GM18499 (cell line): Measurements from ENCODE around the gene TBC1D8.

Experiments
- ATAC-seq: cut with Tn5 transposase; IDR thresholded peaks from one replicate; pipeline ENCODE4 v1.9.1; 2021; ENCODE audit warnings: moderate number of reproducible peaks; ENCODE audit not compliant: insufficient read depth, unreplicated experiment

Gene TBC1D8

DNA sequence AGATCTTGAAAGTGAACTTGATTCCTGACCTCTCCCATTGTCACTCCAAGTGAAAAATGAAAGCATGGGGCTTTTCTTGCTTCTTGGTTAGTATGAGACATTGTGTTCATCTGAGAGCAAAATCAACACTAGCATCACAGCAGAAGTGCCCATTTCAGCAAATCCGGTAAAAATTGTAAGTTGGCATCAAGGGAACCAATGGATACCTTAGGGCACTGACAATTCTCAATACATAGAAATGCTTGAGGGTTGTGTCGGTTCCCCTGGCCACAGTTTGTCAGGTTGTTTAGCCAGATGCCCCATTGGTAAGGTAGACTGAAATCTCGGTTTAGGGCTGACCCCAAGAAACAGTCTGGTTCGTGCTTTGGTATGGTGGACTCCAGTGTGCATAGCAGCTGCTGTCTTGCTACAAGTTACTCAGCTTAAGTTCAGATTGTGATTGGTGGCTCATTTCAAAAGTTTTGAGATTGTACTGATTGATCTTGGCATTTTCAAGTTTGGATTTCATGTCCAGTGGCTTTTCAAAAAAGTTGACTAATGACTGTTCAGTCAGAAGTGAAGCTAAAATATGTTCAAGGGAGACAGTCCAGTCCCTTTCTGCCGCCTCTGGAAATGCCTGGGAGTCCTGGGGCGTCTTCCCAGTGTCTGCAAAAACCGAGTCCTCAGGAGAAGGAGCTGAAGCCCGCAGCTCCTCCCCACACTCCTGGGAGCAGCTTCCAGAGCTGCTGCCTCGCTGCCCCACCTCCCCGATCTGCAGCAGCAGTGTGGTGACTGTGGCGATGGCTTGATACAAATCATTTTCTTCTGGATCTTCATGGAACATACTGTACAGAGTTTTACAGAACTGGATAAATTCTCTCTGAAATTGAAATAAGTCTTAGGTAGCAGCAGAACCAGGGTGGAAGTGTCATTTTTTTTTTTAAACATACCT is 143.5 kb downstream of the TBC1D8 start:
- no peak for ATAC-seq

DNA sequence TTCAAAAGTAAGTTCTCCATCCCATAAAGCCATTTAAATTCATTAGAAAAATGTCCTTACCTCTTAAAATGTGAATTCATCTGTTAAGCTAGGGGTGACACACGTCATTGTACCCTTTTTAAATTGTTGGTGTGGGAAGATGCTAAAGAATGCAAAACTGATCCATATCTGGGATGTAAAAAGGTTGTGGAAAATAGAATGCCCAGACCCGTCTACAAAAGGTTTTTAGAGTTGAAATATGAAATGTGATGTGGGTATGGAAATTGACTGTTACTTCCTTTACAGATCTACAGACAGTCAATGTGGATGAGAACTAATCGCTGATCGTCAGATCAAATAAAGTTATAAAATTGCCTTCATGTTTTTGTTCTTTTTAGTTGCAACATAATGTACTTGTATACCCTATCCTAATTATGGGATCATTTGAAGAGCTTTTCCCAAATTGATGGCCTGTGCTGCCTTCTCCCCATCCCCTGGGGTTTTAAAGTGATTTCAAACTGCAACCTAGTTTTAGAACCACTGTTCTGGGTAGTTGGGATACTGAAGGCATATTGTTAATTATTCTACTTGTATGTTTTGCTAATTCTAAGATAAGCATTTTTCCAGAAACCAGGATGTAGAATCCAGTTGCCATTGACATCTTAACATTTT is 145.0 kb downstream of the TBC1D8 start:
- no peak for ATAC-seq

DNA sequence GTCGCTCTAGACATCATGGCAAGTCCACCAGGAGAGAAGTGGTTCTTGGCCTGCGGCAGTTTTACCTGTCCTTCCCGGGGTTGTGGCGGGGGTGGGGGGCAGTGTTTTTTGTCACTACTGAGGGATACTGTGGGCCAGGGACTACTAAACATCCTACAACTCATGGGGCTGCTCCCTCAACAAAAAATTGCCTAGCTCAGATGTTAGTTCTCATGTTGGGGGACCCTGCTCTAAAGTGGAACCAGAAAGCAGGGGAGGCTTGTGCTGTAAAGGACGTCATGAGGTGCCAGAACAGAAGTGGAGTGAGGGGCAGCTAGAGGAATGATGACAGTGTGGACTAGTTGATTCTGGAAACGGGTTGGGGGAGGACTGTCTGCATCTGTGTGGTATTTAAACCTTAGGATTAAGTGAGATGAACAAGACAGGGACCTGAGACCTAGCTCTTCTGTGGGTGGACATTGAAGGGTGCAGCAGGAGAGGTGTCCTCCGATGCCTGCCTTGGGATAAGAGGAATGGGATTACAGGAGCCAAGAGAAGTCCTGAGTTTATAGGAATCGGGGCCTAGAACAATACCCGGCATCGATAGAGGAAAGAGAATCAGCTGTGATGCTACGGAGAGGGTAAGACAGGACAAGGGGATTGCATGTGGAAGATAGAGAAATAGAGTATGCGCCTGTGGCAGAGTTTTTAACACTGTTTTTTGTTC is 146.4 kb downstream of the TBC1D8 start:
- no peak for ATAC-seq

DNA sequence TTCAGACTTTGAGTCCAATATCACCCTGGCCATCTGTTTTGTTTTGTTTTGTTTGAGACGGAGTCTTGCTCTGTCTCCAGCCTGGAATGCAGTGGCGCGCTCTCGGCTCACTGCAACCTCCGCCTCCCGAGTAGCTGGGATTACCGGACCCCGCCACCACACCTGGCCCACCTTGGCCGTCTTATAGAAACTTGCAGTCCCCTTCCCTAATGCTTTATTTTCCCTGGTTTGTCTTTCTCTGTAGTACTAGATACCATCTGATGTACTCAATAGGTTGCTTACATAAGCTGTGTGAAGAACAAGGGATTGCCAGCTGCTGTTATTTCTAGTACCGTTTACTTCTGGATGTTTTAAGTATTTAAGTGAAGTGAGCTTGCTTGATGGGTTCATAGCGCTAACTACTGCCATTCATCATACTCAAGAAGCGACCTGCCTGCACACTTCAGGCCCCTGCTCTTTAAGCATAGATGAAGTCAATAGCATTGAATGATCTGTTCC is 147.9 kb downstream of the TBC1D8 start:
- ATAC-seq = no peak

DNA sequence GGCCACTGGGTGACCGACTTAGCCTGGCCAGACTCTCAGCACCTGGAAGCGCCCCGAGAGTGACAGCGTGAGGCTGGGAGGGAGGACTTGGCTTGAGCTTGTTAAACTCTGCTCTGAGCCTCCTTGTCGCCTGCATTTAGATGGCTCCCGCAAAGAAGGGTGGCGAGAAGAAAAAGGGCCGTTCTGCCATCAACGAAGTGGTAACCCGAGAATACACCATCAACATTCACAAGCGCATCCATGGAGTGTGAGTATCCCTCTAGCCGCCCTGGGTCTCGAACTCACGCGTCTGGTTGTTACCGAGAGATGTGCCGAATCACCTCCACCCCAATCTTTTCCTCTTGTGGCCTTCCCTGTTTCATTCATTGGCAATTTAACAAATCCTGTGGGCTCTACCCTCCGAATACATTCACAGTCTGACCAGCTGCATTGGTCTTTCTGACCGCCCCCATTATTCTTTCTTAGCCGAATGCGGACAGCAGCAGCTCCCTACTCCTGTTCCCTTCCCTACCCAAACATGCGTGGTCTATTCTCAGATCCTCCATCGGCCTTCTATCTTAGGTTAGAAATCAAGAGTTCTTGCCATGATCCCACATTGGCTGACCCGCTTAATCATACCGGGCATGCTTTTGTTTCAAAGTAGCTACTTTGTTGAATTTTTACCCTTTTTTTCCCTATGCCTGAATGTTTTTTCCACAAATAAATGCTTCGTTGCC is 148.5 kb downstream of the TBC1D8 start:
- no peak for ATAC-seq

DNA sequence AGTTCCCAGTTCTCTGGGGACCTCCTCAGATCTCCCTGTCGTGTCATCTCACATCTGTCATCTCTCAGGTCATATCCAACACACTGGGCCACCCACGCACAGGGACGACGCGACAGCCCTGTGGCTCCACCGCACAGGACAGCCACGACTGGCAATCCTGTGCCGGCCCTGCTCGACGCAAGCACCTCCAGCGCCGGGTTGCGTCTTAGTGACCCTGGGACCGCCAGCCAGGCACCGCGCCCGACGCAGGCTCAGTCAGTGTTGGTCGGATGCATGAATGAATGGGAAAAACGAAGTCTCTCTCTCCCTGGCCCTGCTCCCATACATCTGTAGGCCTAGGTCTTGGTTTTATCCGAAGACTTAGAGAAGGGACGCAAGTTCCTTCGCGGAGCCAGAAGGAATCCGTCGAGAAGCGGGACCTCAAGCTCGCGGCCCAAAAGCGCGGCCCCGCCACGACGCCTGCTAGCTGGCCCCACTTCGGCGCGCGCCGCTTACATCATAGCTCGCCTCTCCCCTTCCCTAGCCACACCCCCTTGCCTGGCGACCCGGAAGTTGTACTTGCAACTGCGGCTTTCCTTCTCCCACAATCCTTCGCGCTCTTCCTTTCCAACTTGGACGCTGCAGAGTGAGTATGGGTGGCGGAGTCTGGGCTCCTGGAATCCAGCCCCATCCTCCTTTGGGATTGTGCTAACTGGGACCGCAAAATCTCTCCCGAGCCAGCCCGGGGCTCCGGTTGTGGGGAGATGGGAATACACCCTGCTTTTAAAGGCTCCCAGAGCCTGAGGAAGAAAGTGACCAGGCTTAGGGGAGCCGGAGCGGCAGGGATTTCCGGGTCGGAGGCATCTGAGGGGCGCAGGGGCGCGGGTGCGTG is 149.3 kb downstream of the TBC1D8 start, which contains the start of gene RPL31:
Gene RPL31, plus strand, starts transcription at position 599 of the 871 bp plus-strand sequence. CDS start 413 bp downstream, outside the sequence.
- ATAC-seq = peak; percentile 95

DNA sequence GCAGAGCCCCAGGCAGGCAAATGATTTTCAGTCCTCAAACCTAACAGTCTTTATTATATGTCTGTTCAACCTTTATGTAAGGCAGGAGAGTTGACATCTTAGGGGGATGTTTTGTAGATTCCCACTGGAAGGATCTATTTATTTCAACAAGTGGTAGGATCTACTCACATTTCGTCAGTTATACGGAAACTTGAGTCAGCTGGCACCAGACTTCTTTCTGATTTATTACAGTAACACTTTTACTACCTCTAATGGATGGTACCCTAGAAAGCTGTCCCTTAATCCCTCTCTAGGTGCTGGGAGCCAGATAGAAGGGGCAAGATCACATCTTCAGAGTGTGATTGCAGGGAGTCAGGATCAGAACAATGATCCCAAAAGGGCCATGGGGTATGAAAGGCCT is 151.2 kb downstream of the TBC1D8 start:
- ATAC-seq = no peak

DNA sequence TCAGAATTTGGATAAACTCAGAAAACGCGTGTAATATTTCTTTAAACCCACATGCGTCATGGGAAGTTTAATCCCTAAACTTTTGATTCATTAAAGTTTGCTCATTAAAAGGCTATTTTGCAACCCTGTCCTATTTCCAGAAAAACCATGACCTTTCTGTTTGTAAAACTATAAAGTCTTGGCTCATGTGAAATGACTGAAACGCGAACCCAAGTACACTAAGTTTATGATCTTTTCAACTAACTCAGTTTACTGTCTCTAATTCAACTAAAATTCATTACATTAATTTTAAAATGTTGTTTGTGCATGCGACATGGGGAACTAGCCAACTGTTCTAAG is 153.0 kb downstream of the TBC1D8 start:
- no peak for ATAC-seq

DNA sequence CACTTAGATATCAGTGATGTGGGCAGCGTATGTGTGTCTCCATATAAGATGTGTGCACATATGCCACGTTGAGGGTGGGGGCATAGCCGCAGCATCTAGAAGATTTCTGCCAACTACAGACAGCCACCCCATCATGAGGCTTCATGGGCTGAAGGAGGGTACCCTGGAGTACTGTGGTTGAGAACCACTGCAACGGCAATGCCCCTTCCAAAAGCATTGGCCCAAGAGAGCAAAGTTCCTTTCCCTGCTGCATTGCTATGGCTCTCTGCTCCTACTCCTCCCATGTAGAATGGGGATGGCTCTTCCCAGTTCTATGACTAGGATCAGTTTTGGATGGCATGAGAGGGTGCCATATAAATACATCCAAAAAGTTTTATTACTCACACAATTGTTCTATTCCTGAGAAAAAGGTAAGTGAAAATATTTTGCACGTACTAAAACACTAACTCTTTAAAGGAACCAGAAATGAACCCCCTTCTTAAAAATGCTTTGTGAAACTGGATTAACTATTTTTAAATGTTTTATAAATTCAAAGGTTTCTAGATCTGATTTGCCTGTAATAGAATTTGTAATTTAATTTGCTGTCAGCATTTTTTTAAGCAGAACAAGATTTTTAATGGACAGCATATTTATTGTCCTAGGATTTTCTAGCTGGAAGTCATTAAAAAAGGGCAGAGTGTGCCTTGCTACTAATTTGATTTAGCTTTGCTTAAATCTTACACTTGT is 153.5 kb downstream of the TBC1D8 start:
- no peak for ATAC-seq

DNA sequence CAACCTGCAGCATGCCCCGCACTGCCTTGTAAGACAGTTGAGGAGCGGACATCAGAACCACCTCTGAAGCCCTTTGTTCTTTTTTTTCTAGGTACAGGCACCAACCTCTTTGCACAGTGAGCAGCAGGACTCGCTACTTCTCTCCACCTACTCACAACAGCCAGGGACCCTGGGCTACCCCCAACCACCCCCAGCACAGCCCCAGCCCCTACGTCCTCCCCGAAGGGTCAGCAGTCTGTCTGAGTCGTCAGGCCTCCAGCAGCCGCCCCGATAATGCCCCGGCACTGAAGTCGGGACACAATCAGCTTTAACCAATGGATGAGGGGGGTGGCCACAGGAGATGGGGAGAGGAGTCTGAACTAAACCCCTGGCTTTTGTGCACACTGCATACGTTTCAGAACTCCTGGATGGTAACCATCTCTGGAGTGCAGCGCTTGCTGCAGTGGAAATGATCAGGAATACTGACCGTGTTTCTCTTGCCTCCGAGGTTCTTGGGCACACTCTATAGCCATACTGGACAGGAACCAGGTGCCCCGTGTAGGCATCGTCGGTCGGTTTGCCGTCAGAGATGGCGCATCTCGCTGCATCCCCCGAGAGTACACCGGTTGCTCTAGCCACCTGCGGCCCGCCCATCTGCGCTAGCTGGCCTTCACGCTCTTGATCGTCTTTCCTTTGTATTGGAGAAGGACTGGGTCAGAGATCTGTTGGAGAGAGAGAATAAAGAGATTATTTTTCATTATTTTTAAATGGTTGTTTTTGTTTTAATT is 155.7 kb downstream of the TBC1D8 start:
- ATAC-seq = no peak

DNA sequence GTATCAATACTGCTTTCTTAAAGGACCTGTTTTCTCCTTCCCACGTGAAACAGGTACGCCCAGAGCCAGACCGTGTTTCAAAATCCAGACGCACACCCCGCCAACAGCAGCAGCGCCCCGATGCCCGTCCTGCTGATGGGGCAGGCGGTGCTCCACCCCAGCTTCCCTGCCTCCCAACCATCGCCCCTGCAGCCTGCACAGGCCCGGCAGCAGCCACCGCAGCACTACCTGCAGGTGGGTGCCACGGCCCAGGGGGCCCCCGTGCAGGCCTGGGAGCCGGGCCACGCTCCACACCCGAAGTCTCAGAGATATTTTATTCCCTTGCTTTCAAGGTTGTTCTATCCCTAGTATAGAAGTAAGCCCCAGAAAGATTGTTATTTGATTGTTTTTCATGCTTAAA is 157.9 kb downstream of the TBC1D8 start:
- no peak for ATAC-seq

DNA sequence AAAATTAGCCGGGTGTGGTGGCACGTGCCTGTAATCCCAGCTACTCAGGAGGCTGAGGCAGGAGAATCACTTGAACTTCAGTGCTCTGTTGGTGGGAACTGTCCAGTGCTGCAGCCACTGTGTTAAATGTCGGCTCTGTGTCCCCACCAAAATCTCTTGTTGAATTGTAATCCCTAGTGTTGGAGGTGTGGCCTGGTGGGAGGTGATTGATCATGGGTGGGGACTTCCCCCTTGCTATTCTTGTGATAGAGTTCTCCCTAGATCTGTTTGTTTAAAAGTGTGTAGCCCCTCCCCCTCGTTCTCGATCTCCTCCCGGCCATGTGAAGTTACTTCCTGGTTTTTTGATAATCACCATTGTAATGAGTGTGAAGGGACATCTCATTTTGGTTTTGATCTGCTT is 158.9 kb downstream of the TBC1D8 start:
- no peak for ATAC-seq

DNA sequence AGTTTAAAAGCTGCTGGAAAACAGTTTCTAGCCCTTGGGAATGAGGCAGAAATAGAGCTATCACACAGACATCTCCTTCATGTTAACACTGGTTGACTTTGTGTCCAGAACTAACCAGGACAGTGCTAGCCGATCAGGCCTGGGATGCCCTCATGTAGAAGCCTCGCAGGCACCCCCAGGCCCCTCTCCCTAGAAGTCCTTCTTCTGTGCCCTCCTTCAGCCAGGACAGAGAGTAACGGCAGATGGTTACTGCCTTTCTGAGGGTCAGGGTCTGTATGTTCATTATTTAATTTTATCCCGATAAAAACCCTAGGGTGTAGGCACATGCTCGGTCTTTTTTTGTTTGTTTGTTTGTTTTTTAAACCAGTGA is 159.8 kb downstream of the TBC1D8 start:
- ATAC-seq = no peak

DNA sequence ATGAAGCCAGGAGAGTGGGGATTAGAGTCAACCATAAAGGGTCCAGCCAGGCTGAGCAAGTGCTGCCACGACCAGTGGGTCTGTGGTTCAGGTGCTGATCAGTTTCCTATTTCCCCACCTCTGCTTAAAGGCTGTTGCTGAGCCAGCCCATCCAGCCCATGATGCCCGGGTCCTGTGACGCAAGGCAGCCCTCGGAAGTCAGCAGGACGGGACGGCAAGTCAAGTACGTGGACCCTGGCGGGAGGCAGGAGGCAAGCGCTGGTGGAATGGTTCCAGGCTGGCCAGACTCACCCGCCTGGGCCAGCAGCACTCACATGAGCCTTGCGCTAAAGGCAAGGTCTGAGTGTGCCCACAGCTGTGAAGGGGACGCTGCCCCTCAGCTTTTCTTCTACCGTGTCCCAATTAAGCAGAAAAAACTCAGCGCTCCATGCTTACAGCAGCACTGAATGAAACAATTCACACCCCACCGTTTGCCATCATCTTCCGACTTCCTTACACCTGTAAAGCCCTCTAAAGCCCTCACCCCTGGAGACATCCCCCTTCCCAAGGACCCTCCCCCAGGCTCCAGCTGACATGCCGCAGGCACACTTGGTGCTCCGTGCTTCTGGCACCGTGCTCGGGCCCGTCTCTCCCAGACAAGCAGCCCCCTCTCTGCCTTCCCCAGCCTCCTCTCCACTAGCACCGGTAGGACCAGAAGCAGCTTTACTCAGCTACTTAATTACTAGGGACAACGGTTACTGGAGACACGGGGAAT is 160.4 kb downstream of the TBC1D8 start:
- ATAC-seq = no peak

DNA sequence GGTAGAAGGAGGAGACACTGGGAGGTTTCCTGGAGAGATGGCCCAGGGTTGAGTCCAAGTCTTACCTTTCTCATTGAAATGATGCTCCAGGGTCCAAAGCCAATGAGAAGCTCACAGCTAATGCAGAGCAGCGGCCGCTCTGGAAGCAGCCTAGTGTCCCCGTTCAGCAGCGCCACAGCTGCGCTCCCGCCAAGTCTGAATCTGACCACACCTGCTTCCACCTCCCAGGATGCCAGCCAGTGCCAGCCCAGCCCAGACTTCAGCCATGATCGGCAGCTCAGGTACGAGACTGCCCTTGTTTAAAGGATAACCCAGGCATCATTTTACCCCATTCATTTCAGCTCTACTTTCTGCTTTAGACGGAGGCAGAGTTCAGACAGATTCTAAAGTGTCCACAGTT is 161.0 kb downstream of the TBC1D8 start:
- ATAC-seq = no peak

DNA sequence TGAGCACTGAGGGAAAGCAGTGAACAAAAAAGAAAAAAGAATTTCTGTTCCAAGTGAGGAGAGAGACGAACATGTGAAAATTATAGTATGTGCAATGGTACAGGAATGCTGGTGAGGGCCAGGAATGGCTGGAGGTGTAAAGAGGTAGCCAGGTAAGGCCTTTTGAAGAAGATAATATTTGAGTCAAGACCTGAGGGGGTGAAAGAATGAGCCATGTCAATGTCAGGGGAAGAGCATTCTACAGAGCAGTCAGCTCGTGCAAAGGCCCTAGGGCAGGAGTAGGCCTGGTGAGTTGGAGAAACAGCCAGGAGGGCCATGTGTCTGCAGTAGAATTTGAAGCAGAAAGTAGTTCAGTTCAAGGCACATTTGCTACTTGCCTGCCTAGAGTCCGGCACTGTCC is 161.5 kb downstream of the TBC1D8 start:
- no peak for ATAC-seq

DNA sequence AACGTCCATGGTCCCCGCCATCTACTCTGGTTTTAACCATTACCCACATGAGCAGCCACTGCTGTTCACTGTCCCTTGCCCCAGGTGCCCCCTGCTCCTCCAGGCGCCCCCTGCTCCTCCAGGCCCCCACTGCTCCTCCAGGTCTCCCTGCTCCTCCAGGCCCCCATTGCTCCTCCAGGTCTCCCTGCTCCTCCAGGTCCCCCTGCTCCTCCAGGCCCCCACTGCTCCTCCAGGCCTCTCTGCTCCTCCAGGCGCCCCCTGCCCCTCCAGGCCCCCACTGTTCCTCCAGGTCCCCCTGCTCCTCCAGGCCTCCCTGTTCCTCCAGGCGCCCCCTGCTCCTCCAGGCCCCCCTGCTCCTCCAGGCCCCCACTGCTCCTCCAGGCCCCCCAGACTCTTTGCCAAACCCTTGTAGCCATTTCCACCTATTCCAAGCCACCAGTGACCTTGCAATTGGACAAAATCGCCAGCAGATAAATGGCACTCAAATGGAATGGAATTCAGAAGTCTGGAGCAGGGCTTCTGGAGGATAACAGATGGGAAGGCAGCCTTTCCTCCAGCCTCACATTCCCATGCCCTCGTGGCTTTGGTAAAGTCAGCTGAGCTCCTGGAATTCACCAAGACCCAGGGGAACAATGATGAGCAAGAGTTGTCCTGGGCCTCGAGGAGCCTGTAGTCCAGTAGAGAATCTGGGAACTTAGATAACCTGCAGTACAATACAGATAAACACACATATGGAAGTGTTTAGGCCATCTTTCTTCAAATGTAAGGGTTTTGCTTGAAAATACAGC is 162.4 kb downstream of the TBC1D8 start:
- ATAC-seq = no peak
